GM23248 (cell line): Measurements from ENCODE around the gene FRY. TPM values are rescaled to one million over a fixed set of nuclear protein-coding genes. Genes with fewer than 3 reads are reported as not detected.

Source experiments
- DNase-seq: peaks from one replicate; pipeline ENCODE4 v3.0.0-alpha.2; 2015
- H2AFZ ChIP-seq: fragments of 200-600 bp; sonication (generic); 2 replicates; pipeline ENCODE4 v1.6.1; 2016; ENCODE audit warnings: antibody characterized with exemption
- H3F3A ChIP-seq: fragments of 200-600 bp; sonication (generic); 2 replicates; pipeline ENCODE4 v1.6.1; 2016; ENCODE audit warnings: mild to moderate bottlenecking, antibody characterized with exemption, mixed run types; ENCODE audit not compliant: insufficient read depth
- H3K27ac ChIP-seq: fragments of 200-600 bp; sonication (generic); 2 replicates; pipeline ENCODE4 v1.5.1; 2016; ENCODE audit warnings: mild to moderate bottlenecking
- H3K27me3 ChIP-seq: fragments of 200-600 bp; sonication (generic); replicated peaks from 2 replicates; pipeline ENCODE4 v1.6.1; 2016; ENCODE audit warnings: mild to moderate bottlenecking; ENCODE audit not compliant: insufficient read depth
- H3K36me3 ChIP-seq: fragments of 200-600 bp; sonication (generic); 2 replicates; pipeline ENCODE4 v1.6.1; 2016; ENCODE audit warnings: low read depth, mild to moderate bottlenecking
- H3K4me1 ChIP-seq: fragments of 200-600 bp; sonication (generic); 2 replicates; pipeline ENCODE4 v1.6.1; 2016; ENCODE audit warnings: mild to moderate bottlenecking; ENCODE audit not compliant: insufficient read depth
- H3K4me2 ChIP-seq: fragments of 200-600 bp; sonication (generic); one replicate; pipeline ENCODE4 v1.6.1; 2016; ENCODE audit warnings: mild to moderate bottlenecking; ENCODE audit not compliant: unreplicated experiment
- H3K4me3 ChIP-seq: fragments of 200-600 bp; sonication (generic); 2 replicates; pipeline ENCODE4 v1.5.1; 2016; ENCODE audit warnings: mild to moderate bottlenecking
- H3K79me2 ChIP-seq: fragments of 200-600 bp; sonication (generic); 2 replicates; pipeline ENCODE4 v1.6.1; 2016; ENCODE audit warnings: mild to moderate bottlenecking; ENCODE audit not compliant: insufficient read depth
- H3K9ac ChIP-seq: fragments of 200-600 bp; sonication (generic); 2 replicates; pipeline ENCODE4 v1.6.1; 2016; ENCODE audit warnings: mild to moderate bottlenecking
- H3K9me2 ChIP-seq: fragments of 200-600 bp; sonication (generic); 2 replicates; pipeline ENCODE4 v1.6.1; 2016; ENCODE audit warnings: mixed run types, mild to moderate bottlenecking, moderate library complexity; ENCODE audit not compliant: insufficient read depth
- H3K9me3 ChIP-seq: fragments of 200-600 bp; sonication (generic); one replicate; pipeline ENCODE4 v1.6.1; 2017; ENCODE audit warnings: low read depth
- H4K20me1 ChIP-seq: fragments of 200-600 bp; sonication (generic); 2 replicates; pipeline ENCODE4 v1.6.0; 2016; ENCODE audit not compliant: insufficient read depth
- EZH2 ChIP-seq: fragments of 200-600 bp; sonication (generic); IDR thresholded peaks from 2 replicates; pipeline ENCODE4 v1.6.1; 2018; ENCODE audit warnings: antibody characterized with exemption, mild to moderate bottlenecking; ENCODE audit not compliant: insufficient read depth, poor library complexity, severe bottlenecking
- EZH2phosphoT487 ChIP-seq: fragments of 200-600 bp; sonication (generic); IDR thresholded peaks from 2 replicates; pipeline ENCODE4 v1.6.1; 2018; ENCODE audit warnings: antibody characterized with exemption, moderate library complexity, mild to moderate bottlenecking, low read depth; ENCODE audit not compliant: insufficient read depth
- WGBS, 2 experiments: methylation state at CpG; one replicate each; pipeline ENCODE4 v1.1.6; 2015 to 2017; ENCODE audit warnings: low lambda C conversion rate in 2 of 2, low coverage in 1 of 2; ENCODE audit errors: missing lambda C conversion rate in 2 of 2; 5-methylcytosine and 5-hydroxymethylcytosine counted together
- in situ Hi-C: fragments of 300-500 bp; cut with MboI; formaldehyde crosslinking; loops from 2 replicates; pipeline ENCODE4 v1.15.0; 2020
- polyA plus RNA-seq: library from polyadenylated mRNA; unstranded; fragments of >200 nt; fragmentation: Nextera tagmentation; extraction: Ambion mirVana; gene quantifications from 2 replicates; pipeline ENCODE4 v1.2.1, GENCODE V29; 2016
- total RNA-seq: library from RNA; depleted of rRNA; stranded (reverse); fragments of >200 nt; shearing (Covaris generic); gene quantifications from 2 replicates; pipeline ENCODE4 v1.2.3, GENCODE V29; 2014

The FRY gene
- total and polyA plus RNA-seq, 2 experiments from 2014 or later: 2.2 to 4.3 TPM

GRCh38 chr13:32262165-32262564 lies 230.6 kb downstream of the FRY start:
- no peak overlapping the region for H3K4me2 ChIP-seq
- peak overlapping the region; percentile 15; the same call in 1 of the 2 replicates for H2AFZ ChIP-seq
- H3K79me2 ChIP-seq: no peaks in the 10 kb centered on the region
- peaks cover 11% of the 10 kb centered on the region; the same call in 1 of the 2 replicates for H3K4me1 ChIP-seq
- H3F3A ChIP-seq: peaks cover 9% of the 10 kb centered on the region
- TF ChIP-seq EZH2: no peak
- no peak for TF ChIP-seq EZH2phosphoT487
- 46 to 59% methylated on average over 3 of the region's 3 CpGs for WGBS, 2 experiments
- no peak overlapping the region for H3K9ac ChIP-seq
- H3K9me2 ChIP-seq: no peaks in the 10 kb centered on the region
- peak; percentile 49 for DNase-seq
- H4K20me1 ChIP-seq: no peaks in the 10 kb centered on the region
- H3K27me3 ChIP-seq: no peaks in the 10 kb centered on the region
- in situ Hi-C loops: no loop called here
- peak overlapping the region; percentile 3 for H3K27ac ChIP-seq
- H3K36me3 ChIP-seq: no peaks in the 10 kb centered on the region
- no peaks in the 10 kb centered on the region for H3K9me3 ChIP-seq
- no peak overlapping the region for H3K4me3 ChIP-seq

GRCh38 chr13:32262619-32263018 lies 231.0 kb downstream of the FRY start:
- Histone ChIP-seq H3K9me2 (no peaks in the 10 kb centered on the region), H3K4me2 (no peak overlapping the region), H3F3A (peaks cover 9% of the 10 kb centered on the region), H3K27ac (no peak overlapping the region), H3K9me3 (no peaks in the 10 kb centered on the region), H3K27me3 (no peaks in the 10 kb centered on the region), H3K9ac (no peak overlapping the region), H3K79me2 (no peaks in the 10 kb centered on the region), H3K4me3 (no peak overlapping the region), H4K20me1 (no peaks in the 10 kb centered on the region), H2AFZ (no peak overlapping the region), H3K4me1 (peaks cover 11% of the 10 kb centered on the region; the same call in 1 of the 2 replicates), H3K36me3 (no peaks in the 10 kb centered on the region)
- in situ Hi-C loops: no loop called here
- no peak for DNase-seq
- TF ChIP-seq EZH2phosphoT487: no peak
- 100% methylated on average over 1 of the region's 1 CpG for WGBS, 2 experiments

- no peak overlapping the region for H3K4me2 ChIP-seq
- no peaks in the 10 kb centered on the region for H4K20me1 ChIP-seq
- H3K4me3 ChIP-seq: no peak overlapping the region
- H3K36me3 ChIP-seq: no peaks in the 10 kb centered on the region
- H3F3A ChIP-seq: peaks cover 9% of the 10 kb centered on the region
- H2AFZ ChIP-seq: no peak overlapping the region
- H3K9me2 ChIP-seq: no peaks in the 10 kb centered on the region
- H3K9ac ChIP-seq: no peak overlapping the region
- H3K9me3 ChIP-seq: no peaks in the 10 kb centered on the region
- TF ChIP-seq EZH2phosphoT487: no peak
- no peak for TF ChIP-seq EZH2
- no peak overlapping the region for H3K27ac ChIP-seq
- H3K27me3 ChIP-seq: no peaks in the 10 kb centered on the region
- H3K79me2 ChIP-seq: no peaks in the 10 kb centered on the region
- no peak for DNase-seq
- H3K4me1 ChIP-seq: peaks cover 11% of the 10 kb centered on the region; the same call in 1 of the 2 replicates
- in situ Hi-C loops: no loop called here
Measured at GRCh38 chr13:32264407-32264806, 232.8 kb downstream of the FRY start.

- Histone ChIP-seq H3F3A (peaks cover 9% of the 10 kb centered on the region), H3K9ac (no peak overlapping the region), H3K9me3 (no peaks in the 10 kb centered on the region), H3K4me1 (peaks cover 11% of the 10 kb centered on the region; the same call in 1 of the 2 replicates), H3K36me3 (no peaks in the 10 kb centered on the region), H4K20me1 (no peaks in the 10 kb centered on the region), H3K9me2 (no peaks in the 10 kb centered on the region), H2AFZ (no peak overlapping the region), H3K27me3 (no peaks in the 10 kb centered on the region), H3K4me3 (no peak overlapping the region), H3K79me2 (no peaks in the 10 kb centered on the region), H3K27ac (no peak overlapping the region), H3K4me2 (no peak overlapping the region)
- TF ChIP-seq EZH2phosphoT487 (no peak), EZH2 (no peak)
- in situ Hi-C loops: no loop called here
- no peak for DNase-seq
- 80 to 83% methylated on average over 2 of the region's 2 CpGs for WGBS, 2 experiments
Measured at GRCh38 chr13:32265726-32266125, 234.2 kb downstream of the FRY start.

GRCh38 chr13:32266130-32266529 lies 234.6 kb downstream of the FRY start:
- Histone ChIP-seq H4K20me1 (no peaks in the 10 kb centered on the region), H3K4me1 (peaks cover 10% of the 10 kb centered on the region; the same call in 1 of the 2 replicates), H3K27ac (no peak overlapping the region), H3K36me3 (no peaks in the 10 kb centered on the region), H2AFZ (no peak overlapping the region), H3F3A (peaks cover 6% of the 10 kb centered on the region), H3K79me2 (no peaks in the 10 kb centered on the region), H3K9me3 (no peaks in the 10 kb centered on the region), H3K4me2 (no peak overlapping the region), H3K27me3 (no peaks in the 10 kb centered on the region), H3K4me3 (no peak overlapping the region), H3K9me2 (no peaks in the 10 kb centered on the region), H3K9ac (no peak overlapping the region)
- DNase-seq: no peak
- TF ChIP-seq EZH2: no peak
- TF ChIP-seq EZH2phosphoT487: no peak
- in situ Hi-C loops: no loop called here
- 90 to 100% methylated on average over 1 of the region's 1 CpG for WGBS, 2 experiments
